HG02938 (cell line): ENCODE data around the gene LHX3.
"Not testable (repeated sequence)": the region's sequence is repeated elsewhere in the genome, so short reads cannot be mapped to it uniquely, and the experiment has no call there.

Source experiments
- ATAC-seq: cut with Tn5 transposase; IDR thresholded peaks from one replicate; pipeline ENCODE4 v1.9.1; 2021; ENCODE audit warnings: mild to moderate bottlenecking, moderate library complexity; ENCODE audit not compliant: unreplicated experiment

Gene LHX3

DNA sequence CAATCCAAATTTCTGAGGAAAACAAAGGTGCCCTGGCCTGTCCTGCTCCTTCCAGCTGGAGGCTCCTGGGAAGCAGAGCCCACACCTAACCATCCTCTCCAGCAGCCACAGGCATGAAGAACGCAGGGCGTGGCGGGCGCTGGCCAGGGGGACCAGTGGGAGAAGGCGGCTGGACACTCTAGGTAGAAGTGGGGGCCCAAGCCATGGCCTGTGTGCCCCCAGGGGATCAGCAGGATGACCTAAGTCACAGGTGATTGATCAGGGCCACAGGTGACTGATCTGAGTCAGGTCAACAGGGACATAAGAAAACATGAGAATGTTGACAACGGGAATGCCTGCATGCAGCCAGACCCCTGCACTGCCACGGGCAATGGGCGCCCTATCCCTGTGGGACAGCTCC, 37.3 kb upstream of the LHX3 start:
- ATAC-seq: no peak

DNA sequence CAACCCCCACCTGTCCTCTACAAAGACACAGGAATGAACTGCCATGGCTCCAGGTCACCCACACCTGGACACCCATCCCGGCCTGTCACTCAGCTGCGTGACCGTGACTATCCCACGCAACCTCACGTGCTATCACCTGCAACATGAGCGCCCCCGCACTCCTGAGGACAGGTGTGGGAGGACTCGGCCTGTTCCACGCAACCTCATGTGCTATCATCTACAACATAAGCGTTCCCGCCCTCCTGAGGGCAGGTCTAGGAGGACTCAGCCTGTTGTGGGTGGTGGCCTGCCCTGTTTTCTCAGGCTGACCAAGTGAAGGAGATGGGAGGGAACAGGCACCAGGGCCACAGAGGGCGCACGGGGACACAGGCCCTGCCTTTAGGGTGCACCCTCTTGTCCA, 36.6 kb upstream of the LHX3 start:
- no peak for ATAC-seq

DNA sequence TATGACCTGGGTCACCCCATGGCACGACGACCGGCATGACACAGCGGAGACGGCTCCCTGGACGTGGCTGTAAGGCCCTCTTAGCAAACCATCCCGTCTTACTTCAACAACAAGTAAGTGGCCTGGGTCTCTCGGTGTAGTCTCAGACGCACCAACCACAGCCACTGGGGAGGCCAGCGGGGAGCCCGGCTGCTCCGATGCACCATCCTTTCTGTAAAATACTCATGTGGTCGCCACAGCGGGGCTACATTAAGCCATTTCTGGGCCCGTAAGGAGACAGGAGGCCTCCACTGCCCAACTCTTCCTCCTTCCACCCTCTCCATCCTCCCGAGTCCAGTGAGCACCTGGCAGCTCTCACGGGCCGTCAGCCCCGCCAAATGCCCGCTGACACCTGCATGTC, 36.0 kb upstream of the LHX3 start:
- ATAC-seq: no peak

DNA sequence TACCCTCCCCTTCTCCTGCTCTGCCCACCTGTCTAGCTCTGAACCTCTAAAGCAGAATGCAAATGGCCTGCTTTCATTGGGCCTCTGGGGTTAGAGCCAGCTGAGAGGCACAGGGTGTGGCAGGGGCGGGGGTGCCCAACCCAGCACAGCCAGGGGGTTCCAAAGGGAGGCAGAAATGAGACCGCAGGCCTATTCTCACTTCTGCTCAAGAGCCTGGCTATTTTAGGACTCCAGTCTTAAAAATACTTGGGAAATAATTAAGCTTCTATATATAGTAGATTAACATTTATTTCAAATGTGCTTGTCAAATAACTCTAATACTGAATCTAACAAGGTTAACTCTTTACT, 35.0 kb upstream of the LHX3 start:
- no peak for ATAC-seq

DNA sequence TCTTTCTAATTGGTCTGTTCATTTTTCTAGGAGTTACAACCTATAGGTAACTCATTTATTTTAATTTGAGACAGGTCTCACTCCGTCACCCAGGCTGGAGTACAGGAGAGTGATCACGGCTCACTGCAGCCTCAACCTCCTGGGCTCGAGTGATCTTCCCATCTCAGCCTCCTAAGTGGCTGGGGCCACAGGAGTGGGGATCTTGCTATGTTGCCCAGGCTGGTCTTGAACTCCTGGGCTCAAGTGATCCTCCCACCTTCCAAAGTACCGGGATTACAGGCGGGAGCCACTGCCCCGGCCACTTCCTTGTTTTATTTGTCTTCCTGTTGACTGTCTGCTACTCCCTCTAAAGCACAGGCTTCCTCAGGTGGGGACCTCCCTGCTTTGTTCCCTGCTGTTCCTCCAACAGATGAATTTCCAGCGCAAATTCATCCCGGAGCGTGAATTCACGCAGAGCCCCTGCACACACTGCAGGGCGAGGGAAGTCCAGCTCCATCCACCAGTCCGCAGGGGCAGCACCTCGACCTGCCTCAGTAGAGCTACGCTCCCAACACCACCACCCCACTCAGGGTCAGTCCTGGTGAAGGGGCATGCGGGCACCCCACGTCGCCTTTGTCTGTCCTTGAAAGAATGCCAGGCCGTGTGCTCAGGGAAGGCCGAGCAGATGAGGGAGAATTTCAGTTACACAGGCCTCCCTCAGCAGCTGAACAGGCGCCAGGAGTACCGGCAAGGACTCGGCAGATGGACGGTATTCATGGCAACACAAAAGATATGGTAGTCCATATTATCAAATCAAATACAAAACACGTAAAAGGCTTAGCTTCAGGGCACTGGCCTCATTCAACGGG, 34.4 kb upstream of the LHX3 start:
- ATAC-seq: no peak

DNA sequence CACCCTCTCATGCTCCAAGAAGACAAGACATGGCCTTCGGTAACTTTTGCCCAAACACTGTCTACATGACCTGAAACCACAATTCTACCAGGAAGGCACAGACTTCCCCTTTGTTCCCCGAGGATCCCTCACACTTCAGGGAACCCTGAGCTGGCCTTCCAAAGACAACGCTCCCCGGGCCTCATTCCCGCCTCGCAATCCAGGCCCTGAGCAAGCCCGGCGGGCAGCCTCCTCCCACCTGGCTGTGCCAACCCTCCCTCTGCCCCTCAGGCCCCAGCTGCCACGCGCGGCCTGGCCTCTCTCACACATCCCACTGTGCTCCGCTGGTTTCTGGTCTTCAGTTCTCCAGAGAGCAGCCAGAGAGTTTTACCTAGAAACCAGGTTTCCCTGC, 33.4 kb upstream of the LHX3 start:
- no peak for ATAC-seq

DNA sequence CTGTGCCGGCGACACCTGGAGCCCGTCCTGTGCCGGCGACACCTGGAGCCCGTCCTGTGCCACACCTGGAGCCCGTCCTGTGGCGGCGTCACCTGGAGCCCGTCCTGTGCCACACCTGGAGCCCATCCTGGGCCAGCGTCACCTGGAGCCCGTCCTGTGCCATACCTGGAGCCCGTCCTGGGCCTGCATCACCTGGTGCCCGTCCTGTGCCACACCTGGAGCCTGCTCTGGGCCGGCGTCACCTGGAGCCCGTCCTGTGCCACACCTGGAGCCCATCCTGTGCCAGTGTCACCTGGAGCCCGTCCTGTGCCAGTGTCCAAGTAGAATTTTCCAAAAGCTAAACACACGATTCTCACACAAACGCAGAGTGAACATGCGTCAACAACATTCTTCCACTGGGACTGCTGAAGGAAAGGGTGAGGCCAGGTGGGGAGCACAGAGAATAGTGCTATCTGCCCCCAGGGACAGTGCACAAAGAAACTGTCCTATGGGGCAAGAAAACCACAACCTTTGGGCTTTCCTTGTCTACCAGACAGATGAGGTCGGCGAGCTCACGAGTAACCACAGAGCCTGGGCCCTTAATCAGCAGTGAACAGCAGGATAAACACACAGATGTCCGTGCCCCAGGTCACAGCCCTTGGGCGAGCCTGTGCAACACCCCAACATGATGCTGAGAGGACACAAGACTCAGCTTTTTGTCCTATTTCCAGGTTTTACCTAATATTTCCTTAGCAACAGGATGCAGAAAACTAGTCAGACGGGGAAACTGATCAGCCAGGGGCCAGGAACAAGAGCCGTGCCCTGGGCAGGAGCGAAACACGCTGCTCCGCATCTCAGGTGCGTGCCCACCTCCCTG, 32.8 kb upstream of the LHX3 start:
- ATAC-seq: no peak

DNA sequence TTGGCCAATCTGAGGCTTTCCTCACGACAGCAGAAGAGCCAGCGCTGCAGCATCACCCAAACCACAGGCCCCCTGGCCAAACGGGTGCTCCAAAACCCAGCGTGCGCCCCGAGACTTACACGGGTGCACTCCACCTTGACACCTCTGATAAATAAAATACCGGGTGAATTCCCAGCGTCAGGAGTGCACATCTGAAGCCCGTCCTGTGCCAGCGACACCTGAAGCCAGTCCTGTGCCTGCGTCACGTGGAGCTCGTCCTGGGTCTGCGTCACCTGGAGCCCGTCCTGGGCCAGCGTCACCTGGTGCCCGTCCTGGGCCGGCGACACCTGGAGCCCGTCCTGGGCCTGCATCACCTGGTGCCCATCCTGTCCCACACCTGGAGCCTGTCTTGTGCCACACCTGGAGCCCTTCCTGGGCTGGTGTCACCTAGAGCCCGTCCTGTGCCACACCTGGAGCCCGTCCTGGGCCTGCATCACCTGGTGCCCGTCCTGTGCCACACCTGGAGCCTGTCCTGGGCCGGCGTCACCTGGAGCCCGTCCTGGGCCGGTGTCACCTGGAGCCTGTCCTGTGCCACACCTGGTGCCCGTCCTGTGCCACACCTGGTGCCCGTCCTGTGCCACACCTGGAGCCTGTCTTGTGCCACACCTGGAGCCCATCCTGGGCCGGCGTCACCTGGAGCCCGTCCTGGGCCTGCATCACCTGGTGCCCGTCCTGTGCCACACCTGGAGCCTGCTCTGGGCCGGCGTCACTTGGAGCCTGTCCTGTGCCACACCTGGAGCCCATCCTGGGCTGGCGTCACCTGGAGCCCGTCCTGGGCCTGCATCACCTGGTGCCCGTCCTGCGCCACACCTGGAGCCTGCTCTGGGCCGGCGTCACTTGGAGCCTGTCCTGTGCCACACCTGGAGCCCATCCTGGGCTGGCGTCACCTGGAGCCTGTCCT, 31.8 kb upstream of the LHX3 start:
- not testable (repeated sequence) for ATAC-seq

DNA sequence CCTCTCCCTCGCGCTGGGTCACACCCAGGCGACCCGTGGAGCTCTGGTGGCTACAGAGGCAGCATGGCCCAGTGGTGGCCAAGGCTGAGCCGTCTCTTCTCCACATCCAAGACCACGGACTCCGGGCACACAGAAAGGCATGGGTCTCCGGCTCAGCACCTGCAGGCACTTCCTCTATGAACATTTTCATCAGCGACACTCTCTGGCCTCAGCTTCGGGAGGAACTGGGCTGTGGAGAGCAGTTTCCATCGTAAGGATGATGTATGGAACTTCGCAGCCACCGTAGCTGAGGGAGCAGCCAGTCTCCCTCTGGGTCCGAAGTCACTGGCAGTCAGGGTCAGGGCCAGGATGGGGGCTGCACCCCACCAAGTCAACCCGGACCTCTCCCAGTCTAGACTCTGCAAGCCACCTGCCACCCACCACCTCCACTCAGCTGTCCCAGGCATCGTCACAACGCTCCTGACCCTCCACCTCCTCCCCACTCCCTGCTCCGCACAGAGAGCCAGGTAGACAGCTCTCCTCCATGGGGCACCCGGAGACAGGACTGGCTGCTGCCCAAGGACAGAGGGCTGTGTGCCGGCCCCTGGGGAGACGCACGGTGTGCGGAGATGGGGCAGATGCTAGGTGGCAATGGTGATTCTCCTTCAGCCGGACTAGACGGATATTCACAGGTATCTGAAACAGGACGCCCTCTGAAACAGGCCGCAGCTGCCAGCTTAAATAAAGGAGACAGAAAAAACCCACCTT, 31.0 kb upstream of the LHX3 start:
- no peak for ATAC-seq

DNA sequence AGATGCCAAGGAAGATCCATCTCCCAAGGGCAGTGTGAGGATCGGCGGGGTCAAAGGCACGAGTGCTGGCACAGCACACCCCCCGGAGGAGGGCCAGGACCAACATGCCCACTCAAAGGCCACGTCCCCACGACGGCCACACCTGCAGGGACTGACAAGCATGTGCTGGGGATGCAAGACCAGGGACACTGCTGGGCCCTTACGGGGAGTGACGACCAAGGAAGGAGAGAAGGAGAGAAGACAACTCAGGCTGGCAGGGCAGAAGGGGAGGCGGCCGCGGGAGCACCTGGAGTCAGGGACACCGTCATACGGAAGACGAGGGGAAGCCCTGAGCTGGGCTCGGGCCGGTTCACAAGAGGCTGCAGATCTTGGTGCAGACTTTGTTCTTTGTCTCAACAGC, 30.2 kb upstream of the LHX3 start:
- ATAC-seq: no peak

DNA sequence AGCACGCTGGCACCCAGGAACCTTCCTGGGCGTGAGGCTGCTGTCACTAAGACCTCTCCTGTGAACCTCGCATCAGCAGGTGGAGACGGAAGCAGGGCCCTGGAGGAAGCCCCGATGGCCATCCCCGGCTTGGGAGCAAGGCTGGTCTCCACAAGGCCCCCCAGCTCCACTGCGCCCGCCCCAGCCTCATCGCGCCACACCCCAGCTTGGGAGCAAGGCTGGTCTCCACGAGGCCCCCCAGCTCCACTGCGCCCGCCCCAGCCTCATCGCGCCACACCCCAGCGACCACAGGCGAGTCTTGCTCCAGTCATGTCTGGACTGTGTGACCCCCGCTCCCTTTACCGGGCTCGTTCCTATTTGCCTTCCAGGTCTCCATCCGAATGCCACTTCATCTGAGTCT, 29.7 kb upstream of the LHX3 start:
- ATAC-seq: no peak

DNA sequence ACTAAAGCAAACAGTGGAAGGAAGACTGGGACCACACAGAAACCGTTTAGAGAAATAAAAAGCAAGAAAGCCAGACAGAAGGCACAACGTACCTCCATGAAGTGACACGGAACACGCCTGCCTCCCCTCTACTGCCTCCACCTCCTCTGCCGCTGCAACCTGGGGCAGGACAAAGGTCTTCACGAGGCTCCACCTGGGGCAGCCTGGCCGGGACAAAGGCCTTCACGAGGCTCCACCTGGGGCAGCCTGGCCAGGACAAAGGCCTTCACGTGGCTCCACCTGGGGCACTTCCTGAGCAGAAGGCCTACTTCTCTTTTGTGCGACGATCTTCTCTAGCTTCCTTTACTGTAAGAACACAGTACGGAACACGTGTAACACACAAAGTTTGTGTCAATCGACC, 28.9 kb upstream of the LHX3 start:
- ATAC-seq: no peak

DNA sequence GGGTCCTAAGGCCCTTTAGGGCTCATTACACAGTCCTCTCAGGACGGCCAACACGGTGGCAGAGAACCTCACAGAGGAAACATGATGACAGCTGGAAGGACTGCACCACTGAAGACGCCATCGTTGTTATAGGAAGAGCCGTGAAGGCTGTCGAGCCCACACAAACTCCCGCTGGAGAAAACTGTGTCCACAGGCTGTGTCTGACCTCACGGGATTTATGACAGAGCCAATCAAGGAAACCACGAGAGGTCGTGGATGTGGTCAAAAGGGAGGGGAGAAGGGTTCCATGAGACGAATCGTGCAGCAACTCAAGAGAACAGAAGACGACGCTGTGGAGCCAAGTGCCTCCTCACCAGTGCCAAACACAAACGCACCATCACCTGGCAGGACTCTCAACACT, 28.5 kb upstream of the LHX3 start:
- ATAC-seq: no peak

DNA sequence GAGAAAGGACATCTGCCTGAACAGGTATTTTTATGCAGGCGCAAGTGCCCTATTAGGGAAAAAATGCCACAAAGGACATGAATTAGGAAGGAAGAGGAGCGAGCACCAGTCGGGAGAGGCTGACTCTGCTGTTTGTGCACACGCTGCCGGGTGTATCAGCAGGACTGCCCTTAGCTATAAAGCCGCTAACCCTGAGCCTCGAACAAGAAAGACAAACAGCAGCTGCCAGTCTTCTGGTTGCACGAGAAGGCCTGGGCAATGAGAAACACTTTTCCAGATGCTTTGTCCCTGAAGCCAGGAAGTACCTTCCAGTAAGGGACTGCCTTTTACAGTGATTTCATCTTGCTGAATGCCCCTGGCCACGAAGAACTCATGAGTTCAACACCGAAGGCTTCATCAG, 28.0 kb upstream of the LHX3 start:
- no peak for ATAC-seq

DNA sequence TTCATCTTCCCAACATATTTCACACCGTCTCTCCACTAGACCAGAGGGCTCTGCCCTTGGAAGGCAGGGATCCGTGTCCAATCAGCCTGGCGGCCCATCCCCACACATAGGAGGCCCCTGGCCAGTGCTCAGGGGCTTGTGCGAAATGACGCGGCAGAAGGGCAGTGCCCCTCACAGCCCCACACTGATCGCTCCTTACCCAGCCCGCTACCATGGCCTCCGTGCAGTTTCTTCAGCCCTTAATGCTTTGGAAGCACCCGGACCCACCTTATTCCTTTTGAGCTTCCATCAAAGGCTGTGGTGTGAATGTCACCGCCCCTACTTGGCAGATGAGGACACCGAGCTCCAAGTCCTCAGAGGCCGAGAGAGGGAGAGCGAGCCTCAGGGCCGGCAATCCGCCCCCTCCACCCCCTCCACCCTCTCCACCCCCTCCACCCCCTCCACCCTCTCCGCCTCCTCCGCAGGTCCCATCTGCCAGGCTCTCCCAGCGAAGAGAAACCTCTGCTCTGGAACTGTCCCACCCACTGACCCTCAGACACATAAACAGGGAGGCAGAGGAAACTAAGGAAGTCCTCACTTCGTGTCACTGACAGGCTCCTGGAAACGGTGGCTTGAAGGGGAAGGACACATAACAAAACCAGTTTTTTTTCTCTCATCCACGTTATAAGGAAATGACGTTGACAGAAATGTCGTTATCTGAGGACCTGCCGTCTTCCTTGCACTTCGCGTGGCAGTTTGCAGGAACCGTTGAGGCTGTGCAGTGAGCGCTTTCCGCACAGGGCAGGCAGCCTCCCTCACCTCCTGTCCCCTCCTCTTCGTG, 26.8 kb upstream of the LHX3 start:
- no peak for ATAC-seq

DNA sequence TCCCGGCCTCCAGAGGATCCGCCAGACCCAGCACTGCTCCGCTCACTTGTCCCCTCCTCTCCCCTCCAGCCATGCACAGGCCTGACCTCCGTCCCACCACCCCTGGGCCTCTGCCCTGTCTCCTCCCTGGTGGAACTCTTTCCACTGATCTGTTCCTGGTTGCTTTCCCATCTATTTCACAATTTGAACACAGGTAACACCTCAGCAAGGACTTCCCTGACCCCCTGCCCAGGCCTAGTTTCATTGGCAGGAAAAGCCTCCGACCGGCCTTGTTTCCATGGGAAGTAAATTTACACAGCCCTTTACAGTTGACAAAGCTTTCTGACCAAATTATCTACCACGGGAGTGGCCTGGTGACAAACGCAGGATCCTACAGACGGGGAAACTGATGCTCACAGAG, 25.8 kb upstream of the LHX3 start:
- ATAC-seq: no peak

DNA sequence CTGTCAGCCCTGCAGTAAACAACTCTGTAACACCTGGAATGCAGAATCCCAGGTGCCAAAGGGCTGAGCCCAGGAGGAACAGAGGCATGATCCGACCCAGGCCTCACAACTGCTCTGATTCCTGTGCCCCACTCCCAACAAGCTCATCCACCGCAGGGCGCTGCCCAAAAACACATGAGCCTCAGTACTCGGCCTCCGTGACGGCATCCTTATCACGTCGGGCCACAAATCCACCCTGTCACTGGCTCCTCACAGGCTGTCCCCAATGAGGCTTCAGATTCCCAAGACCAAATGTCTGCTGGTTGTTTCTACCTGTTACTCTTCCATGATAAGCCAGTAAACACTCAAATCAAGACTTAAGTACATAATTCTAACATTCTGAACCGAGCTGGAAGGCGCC, 25.4 kb upstream of the LHX3 start:
- no peak for ATAC-seq

DNA sequence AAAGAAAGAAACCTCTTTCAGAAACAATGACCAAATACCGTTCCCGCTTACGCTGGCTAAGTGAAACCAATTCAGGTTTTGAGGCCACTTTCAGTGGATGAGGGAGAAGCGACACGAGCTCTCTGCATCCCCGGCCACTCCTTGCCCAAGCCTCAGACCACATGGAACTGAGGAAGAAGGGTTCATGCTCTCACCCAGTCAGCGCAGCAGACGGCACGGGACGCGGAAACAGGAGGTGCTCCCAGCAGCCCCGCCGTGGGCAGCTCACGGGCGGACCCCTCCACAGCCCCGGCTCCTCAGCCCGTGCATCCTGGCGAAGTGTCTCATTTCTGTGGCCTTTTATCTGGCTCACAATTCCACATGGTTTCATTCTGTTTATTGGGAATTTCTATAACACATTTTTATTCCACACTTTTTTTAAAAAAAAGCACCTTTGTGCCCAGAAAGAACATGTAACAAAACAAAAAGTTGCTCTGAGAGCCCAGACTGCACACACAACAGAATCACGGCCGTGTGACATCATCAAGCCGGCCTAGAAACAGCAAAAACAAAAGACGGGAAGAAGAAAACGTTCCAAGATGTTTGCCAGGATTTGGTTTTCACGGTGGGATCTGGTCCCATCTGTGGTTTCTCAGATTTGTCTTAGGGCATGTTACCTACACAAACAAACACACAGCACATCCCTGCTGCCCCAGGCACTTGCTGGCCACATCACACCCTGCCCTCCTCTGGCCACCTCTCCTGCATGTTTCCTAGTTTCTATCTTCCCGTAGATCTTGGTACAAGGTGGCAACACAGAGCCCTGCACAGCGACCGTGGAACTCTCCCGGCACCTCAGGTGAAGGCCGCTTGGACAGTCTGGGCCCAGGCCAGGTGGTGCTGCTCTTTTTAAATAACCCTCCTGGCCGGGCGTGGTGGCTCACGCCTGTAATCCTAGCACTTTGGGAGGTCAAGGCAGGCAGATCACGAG, 24.5 kb upstream of the LHX3 start:
- ATAC-seq: no peak
